Activated CD8-positive, alpha-beta memory T cell treated with anti-CD3 and anti-CD28 coated beads for 36 hours (primary cell): ENCODE results near the gene LASP1NB.
"Not testable (repeated sequence)": the region's sequence is repeated elsewhere in the genome, so short reads cannot be mapped to it uniquely, and the experiment has no call there.

ENCODE experiments used
- CTCF ChIA-PET: fragments of 350-600 bp; sonication (Branson Sonifier 250); formaldehyde crosslinking; loops from one replicate; lab custom pipeline; 2021; ENCODE audit warnings: antibody characterized with exemption; lab: Charles Lee
- POLR2A ChIA-PET: fragments of 350-600 bp; sonication (Branson Sonifier 250); formaldehyde crosslinking; loops from one replicate; lab custom pipeline; 2021; ENCODE audit warnings: antibody characterized with exemption; lab: Charles Lee

The LASP1NB gene

GRCh38 chr17:38908676-38909181, 16.7 kb upstream of the LASP1NB start:
- ChIA-PET POLR2A (no interaction called here), CTCF (interaction anchor here (2.4 kb wide), 1 partner anchor 10 kb away, joined by 5 read pairs; no protein-coding TSS in a partner anchor)

GRCh38 chr17:38910325-38910724, 15.1 kb upstream of the LASP1NB start:
- ChIA-PET CTCF (interaction anchor here (1.0 to 2.4 kb wide), 4 partner anchors 9 to 24 kb away, joined by 3 to 5 read pairs (median 3); no protein-coding TSS in a partner anchor), POLR2A (no interaction called here)

- ChIA-PET CTCF (interaction anchor here (2.4 kb wide), 1 partner anchor 13 kb away, joined by 5 read pairs; no protein-coding TSS in a partner anchor), POLR2A (no interaction called here)
Observed at GRCh38 chr17:38911081-38911730, 14.2 kb upstream of the LASP1NB start.

GRCh38 chr17:38911731-38912081, 13.7 kb upstream of the LASP1NB start:
- POLR2A ChIA-PET, CTCF ChIA-PET: not testable (repeated sequence)

GRCh38 chr17:38912221-38912813, 13.1 kb upstream of the LASP1NB start:
- CTCF ChIA-PET: no interaction called here
- POLR2A ChIA-PET: no interaction called here

GRCh38 chr17:38914741-38915638, 10.4 kb upstream of the LASP1NB start:
- POLR2A ChIA-PET: interaction anchor here (0.8 kb wide), 1 partner anchor 16 kb away, joined by 3 read pairs; no protein-coding TSS in a partner anchor
- CTCF ChIA-PET: interaction anchor here (1.1 to 2.1 kb wide), 2 partner anchors 10 to 16 kb away, joined by 3 to 7 read pairs; partner anchors contain the start of gene LASP1NB

- ChIA-PET POLR2A (interaction anchor here (0.8 kb wide), 1 partner anchor 16 kb away, joined by 3 read pairs; no protein-coding TSS in a partner anchor), CTCF (interaction anchor here (1.1 to 2.1 kb wide), 2 partner anchors 9 to 17 kb away, joined by 3 to 7 read pairs; partner anchors contain the start of gene LASP1NB)
Observed at GRCh38 chr17:38915639-38915995, 9.8 kb upstream of the LASP1NB start.

- ChIA-PET POLR2A (interaction anchor here (0.7 kb wide), 1 partner anchor 9 kb away, joined by 3 read pairs; no protein-coding TSS in a partner anchor), CTCF (interaction anchor here (2.1 kb wide), 1 partner anchor 8 kb away, joined by 7 read pairs; the partner anchor contains the start of gene LASP1NB)
Observed at GRCh38 chr17:38916771-38917170, 8.6 kb upstream of the LASP1NB start.

- CTCF ChIA-PET: interaction anchor here (1.4 kb wide), 1 partner anchor 10 kb away, joined by 4 read pairs; no protein-coding TSS in a partner anchor
- POLR2A ChIA-PET: no interaction called here
Observed at GRCh38 chr17:38917259-38917658, 8.2 kb upstream of the LASP1NB start.

- ChIA-PET CTCF (interaction anchor here (1.0 to 1.4 kb wide), 2 partner anchors 9 to 11 kb away, joined by 3 to 4 read pairs; no protein-coding TSS in a partner anchor), POLR2A (no interaction called here)
Observed at GRCh38 chr17:38918129-38918913, 7.1 kb upstream of the LASP1NB start.

GRCh38 chr17:38918916-38919315, 6.5 kb upstream of the LASP1NB start:
- ChIA-PET POLR2A (no interaction called here), CTCF (interaction anchor here (1.0 to 1.4 kb wide), 2 partner anchors 9 to 12 kb away, joined by 3 to 4 read pairs; no protein-coding TSS in a partner anchor)

GRCh38 chr17:38919316-38920078, 5.9 kb upstream of the LASP1NB start:
- ChIA-PET CTCF (interaction anchor here (1.0 kb wide), 1 partner anchor 10 kb away, joined by 3 read pairs; no protein-coding TSS in a partner anchor), POLR2A (no interaction called here)

- POLR2A ChIA-PET: no interaction called here
- CTCF ChIA-PET: no interaction called here
Observed at GRCh38 chr17:38920374-38921291, 4.8 kb upstream of the LASP1NB start.

GRCh38 chr17:38921756-38922411, 3.5 kb upstream of the LASP1NB start:
- ChIA-PET CTCF (interaction anchor here (0.6 kb wide), 1 partner anchor 34 kb away, joined by 3 read pairs; no protein-coding TSS in a partner anchor), POLR2A (no interaction called here)

GRCh38 chr17:38922538-38923297, 2.7 kb upstream of the LASP1NB start:
- ChIA-PET POLR2A (interaction anchor here (0.6 kb wide), 1 partner anchor 27 kb away, joined by 3 read pairs; no protein-coding TSS in a partner anchor), CTCF (no interaction called here)
